Measurements from ENCODE around the gene ATXN1.
"Not testable (repeated sequence)": the region's sequence is repeated elsewhere in the genome, so short reads cannot be mapped to it uniquely, and the experiment has no call there.

ATXN1 gene

GRCh38 chr6:16430391-16431089 is 330.7 kb downstream of the ATXN1 start:
- DNase-seq, result no peak

- DNase-seq, result no peak
Observed at GRCh38 chr6:16429669-16430068, 331.6 kb downstream of the ATXN1 start.

- no peak for DNase-seq
Observed at GRCh38 chr6:16427124-16427523, 334.1 kb downstream of the ATXN1 start.

- no peak for DNase-seq
Observed at GRCh38 chr6:16425881-16426615, 335.2 kb downstream of the ATXN1 start.

- no peak for DNase-seq
Observed at GRCh38 chr6:16421462-16421960, 339.7 kb downstream of the ATXN1 start.

GRCh38 chr6:16420715-16421461 is 340.4 kb downstream of the ATXN1 start:
- peak; percentile 65 to 89 for DNase-seq

GRCh38 chr6:16420337-16420714 is 340.9 kb downstream of the ATXN1 start:
- DNase-seq, result no peak

- peak in 1 of 2 donors; percentile 33 for DNase-seq
Observed at GRCh38 chr6:16419636-16420336, 341.5 kb downstream of the ATXN1 start.

- DNase-seq, result no peak
Observed at GRCh38 chr6:16418151-16418550, 343.1 kb downstream of the ATXN1 start.

- no peak for DNase-seq
Observed at GRCh38 chr6:16415677-16416076, 345.6 kb downstream of the ATXN1 start.

GRCh38 chr6:16414205-16414604 is 347.1 kb downstream of the ATXN1 start:
- peak in 1 of 2 donors; percentile 57 for DNase-seq

- peak; percentile 32 to 75 for DNase-seq
Observed at GRCh38 chr6:16413399-16413798, 347.9 kb downstream of the ATXN1 start.

- no peak for DNase-seq
Observed at GRCh38 chr6:16412982-16413381, 348.3 kb downstream of the ATXN1 start.

- no peak for DNase-seq
Observed at GRCh38 chr6:16412171-16412570, 349.1 kb downstream of the ATXN1 start.

GRCh38 chr6:16409531-16410441 is 351.5 kb downstream of the ATXN1 start:
- DNase-seq, result peak; percentile 70 to 76

GRCh38 chr6:16408766-16409165 is 352.5 kb downstream of the ATXN1 start:
- DNase-seq, result no peak

- no peak for DNase-seq
Observed at GRCh38 chr6:16406966-16407365, 354.3 kb downstream of the ATXN1 start.

GRCh38 chr6:16406538-16406937 is 354.7 kb downstream of the ATXN1 start:
- DNase-seq, result not testable (repeated sequence)

GRCh38 chr6:16405375-16405774 is 355.9 kb downstream of the ATXN1 start:
- DNase-seq, result no peak

GRCh38 chr6:16404456-16404855 is 356.8 kb downstream of the ATXN1 start:
- DNase-seq, result peak in 1 of 2 donors; percentile 22

GRCh38 chr6:16403831-16404230 is 357.4 kb downstream of the ATXN1 start:
- DNase-seq, result no peak

GRCh38 chr6:16402581-16402900 is 358.7 kb downstream of the ATXN1 start:
- no peak for DNase-seq

Data from CD4-positive, alpha-beta T cell treated with Interleukin-4 for 1 hour (primary cell).